Heart left ventricle (tissue), 16 donors: ENCODE data around the gene BIRC5. TPM values are rescaled to one million over a fixed set of nuclear protein-coding genes. Genes with fewer than 3 reads are reported as not detected.

Experiments
- ATAC-seq, 4 donors: fragments of 200-7000 bp; cut with Tn5 transposase; one replicate each; pipeline ENCODE4 v1.9.1; 2020 to 2022; ENCODE audit warnings: moderate library complexity in 4 of 4, mild to moderate bottlenecking in 3 of 4, moderate number of reproducible peaks in 1 of 4
- DNase-seq, 5 donors: peaks; one replicate each; pipeline ENCODE4 v3.0.0-alpha.2; 2020
- H3K27ac ChIP-seq, 12 donors: fragments of 200-600 bp; sonication (generic) in 4 of 12; one replicate each; pipeline versions ENCODE4 v1.5.0 to v1.8.0; 2016 to 2022; ENCODE audit warnings: mild to moderate bottlenecking in 2 of 12
- H3K27me3 ChIP-seq, 9 donors: fragments of 200-600 bp; sonication (generic) in 2 of 9; one replicate each; pipeline versions ENCODE4 v1.5.1 to v1.8.0; 2016 to 2022; ENCODE audit warnings: mild to moderate bottlenecking in 3 of 9
- H3K36me3 ChIP-seq, 9 donors: fragments of 200-600 bp; sonication (generic) in 2 of 9; one replicate each; pipeline versions ENCODE4 v1.5.0 to v1.8.0; 2018 to 2022; ENCODE audit warnings: mild to moderate bottlenecking in 2 of 9
- H3K4me1 ChIP-seq, 12 donors: fragments of 200-600 bp; sonication (generic) in 4 of 12; one replicate each; pipeline versions ENCODE4 v1.5.0 to v1.8.0; 2016 to 2022; ENCODE audit warnings: mild to moderate bottlenecking in 3 of 12
- H3K4me3 ChIP-seq, 12 donors: fragments of 200-600 bp; sonication (generic) in 4 of 12; one replicate each; pipeline versions ENCODE4 v1.5.0 to v1.8.0; 2017 to 2022; ENCODE audit warnings: mild to moderate bottlenecking in 9 of 12, moderate library complexity in 4 of 12
- H3K9me3 ChIP-seq, 12 donors: fragments of 200-600 bp; sonication (generic) in 4 of 12; one replicate each; pipeline versions ENCODE4 v1.5.0 to v1.8.0; 2016 to 2022; ENCODE audit warnings: mild to moderate bottlenecking in 1 of 12
- CTCF ChIP-seq, 12 donors: fragments of 200-600 bp; sonication (generic) in 4 of 12; IDR thresholded peaks; one replicate each; pipeline versions ENCODE4 v1.5.0 to v1.8.0; 2018 to 2022; ENCODE audit warnings: antibody characterized with exemption in 12 of 12, mild to moderate bottlenecking in 5 of 12
- POLR2A ChIP-seq, 2 donors: fragments of 450-650 bp; IDR thresholded peaks; one replicate each; pipeline ENCODE4 v1.6.1; 2017; ENCODE audit warnings: antibody characterized with exemption in 2 of 2, mild to moderate bottlenecking in 2 of 2, moderate library complexity in 2 of 2
- WGBS, 4 donors: extraction: QIAGEN DNeasy Blood & Tissue Kit in 2 of 4; methylation state at CpG; one replicate each; pipeline versions ENCODE4 v1.1.5 to v1.1.7; 2013 to 2018; 5-methylcytosine and 5-hydroxymethylcytosine counted together
- intact Hi-C, 10 donors: fragments of 100-400 bp; cut with DNase I; formaldehyde crosslinking; loops; one replicate each; pipeline versions ENCODE4 v1.11.1 to v1.14.2; 2022
- polyA plus RNA-seq, 2 donors: library from polyadenylated mRNA; stranded (reverse); fragments of 200-250 nt; gene quantifications; one replicate each; pipeline ENCODE4 v1.2.3, GENCODE V29; 2013
- total RNA-seq, 9 donors: library from RNA; depleted of rRNA in 2 of 9; stranded (reverse); fragments of >200 nt in 2 of 9; fragmentation: NEBNext Ultra II Directional in 3 of 9; extraction: Animal tissue kit (Norgen Biotek cat#: 25700) in 3 of 9; gene quantifications; one replicate each; pipeline versions ENCODE4 v1.1.0 to v1.2.4, GENCODE V29; 2016 to 2023
- donor health status: ischemic (EF 13 %, LVEDD 7.1; RV severe dilation, severe dysfunction).
- donor health status: healthy with polysubstance abuse.
- donor health status: DM: no; HTN: yes; CAD: no.
- donor health status: DM: no; HTN: no; CAD: no.
- donor health status: ischemic (EF 25% LVEDD 6.9; RV normal size, moderate dysfunction).
- donor health status: ischemic (EF 25% LVEDD 5.7; RV mildly dilated, moderate dysfunction).
- donor health status: healthy.
- donor health status: DM: yes; HTN: yes; CAD: no.
- donor health status: ischemic (EF 35%, LVEDD 5.7; RV mildly dilated, moderate dysfunction).
- donor health status: nonischemic (EF 11% LVEDD 7.7; RV severe dilation, severe dysfunction).
- donor health status: DM: yes; HTN: yes; CAD: no.
- donor health status: PGD.
- donor health status: ischemic (EF 29% LVEDD 5.4; RV normal size, mild dysfunction).
- donor health status: nonischemic (EF 23%, LVEDD 6.1; RV moderate dilation, normal function).

The BIRC5 gene
- total and polyA plus RNA-seq, 11 donors, result 0.11 to 10.9 (median 0.85) TPM; not detected in 2

GRCh38 chr17:78172249-78173051 lies 41.6 kb upstream of the BIRC5 start:
- TF ChIP-seq POLR2A (IDR thresholded peaks at IDR 0.05) (peak in 1 of 2 donors; percentile 20), CTCF (IDR thresholded peaks at IDR 0.05) (no peak)
- H3K4me3 ChIP-seq, result peak overlapping the region in 2 of 12 donors; percentile 6 to 30
- H3K9me3 ChIP-seq, result no peaks in the 10 kb centered on the region
- H3K27ac ChIP-seq, result peak overlapping the region; percentile 53 to 95 (median 88)
- H3K36me3 ChIP-seq, result peaks cover 0 to 35% (median 5%) of the 10 kb centered on the region in 9 donors
- ATAC-seq (peak; percentile 8 to 68 (median 39)), DNase-seq (peak in 3 of 5 donors; percentile 59 to 65 (median 61))
- intact Hi-C loops, result loop anchor here in 6 of 10 donors (5.0 kb wide), 1 partner anchor 45 kb away; the partner anchor contains the start of gene TMC6 (in 6 of the 6)
- peaks cover 9 to 85% (median 66%) of the 10 kb centered on the region in 12 donors for H3K4me1 ChIP-seq
- H3K27me3 ChIP-seq, result no peaks in the 10 kb centered on the region
- WGBS, 4 donors, result 32 to 42% (median 35%) methylated on average over 18 to 19 of the region's 19 CpGs

GRCh38 chr17:78173097-78173715 lies 40.8 kb upstream of the BIRC5 start:
- no peaks in the 10 kb centered on the region for H3K9me3 ChIP-seq
- DNase-seq (peak in 1 of 5 donors; percentile 27), ATAC-seq (peak in 2 of 4 donors; percentile 17 to 18)
- no peaks in the 10 kb centered on the region for H3K27me3 ChIP-seq
- peaks cover 9 to 81% (median 62%) of the 10 kb centered on the region in 12 donors for H3K4me1 ChIP-seq
- intact Hi-C loops, result loop anchor here in 6 of 10 donors (5.0 kb wide), 1 partner anchor 46 kb away; the partner anchor contains the start of gene TMC6 (in 6 of the 6)
- peaks cover 0 to 35% (median 5%) of the 10 kb centered on the region in 9 donors for H3K36me3 ChIP-seq
- TF ChIP-seq POLR2A (IDR thresholded peaks at IDR 0.05), result no peak
- TF ChIP-seq CTCF (IDR thresholded peaks at IDR 0.05), result no peak
- 40 to 50% (median 45%) methylated on average over 8 to 11 of the region's 11 CpGs for WGBS, 4 donors
- peak overlapping the region; percentile 77 to 95 (median 88) for H3K27ac ChIP-seq
- peak overlapping the region in 1 of 12 donors; percentile 30 for H3K4me3 ChIP-seq

DNA sequence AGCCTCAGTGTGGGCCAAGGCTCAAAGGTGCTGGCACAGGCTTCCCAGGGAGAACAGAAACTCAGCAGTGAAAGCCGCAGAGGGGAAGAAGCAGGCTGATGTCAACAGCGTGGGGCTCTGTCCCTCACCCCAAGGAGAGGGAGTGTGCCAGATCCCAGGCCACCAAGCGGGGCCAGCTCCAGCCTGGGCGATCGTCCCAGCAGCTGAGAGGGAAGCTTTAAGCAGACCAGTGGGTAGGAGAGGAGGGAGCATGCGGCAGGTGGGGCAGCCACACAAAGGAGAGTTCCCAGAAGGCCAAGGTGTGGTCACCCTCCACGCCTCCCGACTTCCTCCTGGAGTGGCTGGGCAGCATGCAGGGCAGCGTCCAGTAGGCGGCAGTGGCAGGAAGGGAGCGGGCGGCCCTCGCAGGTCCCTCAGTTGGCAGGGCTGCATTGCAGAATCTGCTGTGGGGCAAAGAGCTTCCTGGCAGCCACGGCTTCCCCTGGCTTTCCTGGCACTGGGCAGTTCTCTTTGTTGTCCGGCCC lies 39.6 kb upstream of the BIRC5 start:
- H3K36me3 ChIP-seq, result peaks cover 0 to 35% (median 5%) of the 10 kb centered on the region in 9 donors
- H3K27me3 ChIP-seq, result no peaks in the 10 kb centered on the region
- H3K4me1 ChIP-seq, result peaks cover 9 to 84% (median 58%) of the 10 kb centered on the region in 12 donors
- WGBS, 4 donors, result 22 to 34% (median 26%) methylated on average over 11 to 15 of the region's 15 CpGs
- peak overlapping the region in 4 of 12 donors; percentile 3 to 21 (median 14) for H3K4me3 ChIP-seq
- ATAC-seq (peak; percentile 59 to 81 (median 78)), DNase-seq (peak; percentile 85 to 93 (median 90))
- peak overlapping the region; percentile 77 to 95 (median 88) for H3K27ac ChIP-seq
- intact Hi-C loops, result loop anchor here in 8 of 10 donors (2.0 to 5.0 kb wide), 2 partner anchors 47 to 62 kb away; partner anchors contain the start of gene TMC6 (in 6 of the 8)
- TF ChIP-seq CTCF (IDR thresholded peaks at IDR 0.05) (peak; percentile 47 to 77 (median 62)), POLR2A (IDR thresholded peaks at IDR 0.05) (peak in 1 of 2 donors; percentile 33)
- H3K9me3 ChIP-seq, result no peaks in the 10 kb centered on the region
